Colonic mucosa (tissue), 4 donors: ENCODE data around the gene SLC5A11. TPM values are rescaled to one million over a fixed set of nuclear protein-coding genes. Genes with fewer than 3 reads are reported as not detected.

Experiments used
- DNase-seq: peaks from one replicate; pipeline ENCODE4 v3.0.0-alpha.2; 2020
- H3K27ac ChIP-seq: fragments of 200-600 bp; one replicate; pipeline ENCODE4 v1.8.0; 2021
- H3K27me3 ChIP-seq: fragments of 200-600 bp; one replicate; pipeline ENCODE4 v1.8.0; 2021
- H3K36me3 ChIP-seq: fragments of 200-600 bp; one replicate; pipeline ENCODE4 v1.8.0; 2021
- H3K4me1 ChIP-seq: fragments of 200-600 bp; one replicate; pipeline ENCODE4 v1.8.0; 2021; ENCODE audit warnings: mild to moderate bottlenecking
- H3K4me3 ChIP-seq: fragments of 200-600 bp; one replicate; pipeline ENCODE4 v1.8.0; 2021
- H3K9ac ChIP-seq, 2 donors: one replicate each; pipeline ENCODE4 v1.7.0; 2013; ENCODE audit warnings: control low read depth in 2 of 2, low read depth in 2 of 2, low read length in 2 of 2
- H3K9me3 ChIP-seq: fragments of 200-600 bp; one replicate; pipeline ENCODE4 v1.8.0; 2021
- CTCF ChIP-seq: fragments of 200-600 bp; IDR thresholded peaks from one replicate; pipeline ENCODE4 v1.8.0; 2022; ENCODE audit warnings: antibody characterized with exemption, mild to moderate bottlenecking
- intact Hi-C: fragments of 100-400 bp; cut with DNase I; formaldehyde crosslinking; loops from one replicate; pipeline ENCODE4 v1.14.1; 2022
- total RNA-seq, 2 donors: library from RNA; stranded (reverse); fragmentation: NEBNext Ultra II Directional in 1 of 2; extraction: Animal tissue kit (Norgen Biotek cat#: 25700) in 1 of 2; gene quantifications; one replicate each; pipeline ENCODE4 v1.2.1, GENCODE V29; 2021
- donor health status: healthy.
- donor health status: DM: no; HTN: no; CAD: no.
- donor health status: DM: no; HTN: no; CAD: no.

Gene SLC5A11
- total RNA-seq, 2 donors from 2014 or later: 0.79 to 2.6 TPM

DNA sequence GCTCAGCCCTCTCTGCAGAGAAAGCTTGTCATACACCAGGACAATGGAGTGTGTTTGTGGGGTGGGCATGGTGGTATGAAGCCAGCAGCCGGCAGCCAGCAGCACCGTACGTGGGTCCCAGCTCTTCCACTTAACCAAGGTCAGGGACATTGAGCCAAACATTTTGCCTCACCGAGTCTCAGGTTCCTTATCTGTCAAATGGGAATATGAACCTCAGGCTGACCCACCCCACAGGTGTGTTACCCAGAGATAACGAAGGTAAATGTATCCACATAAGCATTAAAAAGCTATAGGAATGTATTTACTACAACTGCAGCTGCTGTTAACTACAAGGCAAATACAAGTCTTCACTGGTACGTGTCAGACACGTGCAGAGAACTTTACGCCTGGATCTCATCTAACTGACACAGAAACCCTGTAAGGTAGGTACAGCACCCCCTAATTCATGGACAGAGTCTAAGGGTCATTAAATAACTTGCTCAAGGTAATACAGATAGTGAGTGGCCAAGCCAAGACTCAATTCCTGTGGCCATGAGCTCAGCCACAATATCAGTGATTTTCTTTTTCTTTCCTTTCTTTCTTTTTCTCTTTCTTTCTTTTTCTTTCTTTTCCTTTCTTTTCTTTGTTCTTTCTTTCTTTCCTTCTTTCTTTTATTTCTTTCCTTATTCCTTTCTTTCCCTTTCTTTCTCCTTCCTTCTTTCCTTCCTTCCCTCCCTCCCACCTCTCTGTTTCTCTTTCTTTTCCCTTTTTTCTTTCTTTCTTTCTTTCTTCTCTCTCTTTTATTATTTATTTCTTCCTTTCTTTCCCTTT lies 990 bp downstream of the SLC5A11 start:
- no peak overlapping the region for H3K4me3 ChIP-seq
- no peaks in the 10 kb centered on the region for H3K36me3 ChIP-seq
- intact Hi-C loops: no loop called here
- no peaks in the 10 kb centered on the region for H3K4me1 ChIP-seq
- TF ChIP-seq CTCF: no peak
- H3K27ac ChIP-seq: no peak overlapping the region
- no peak for DNase-seq
- H3K9ac ChIP-seq: no peak overlapping the region
- H3K9me3 ChIP-seq: no peaks in the 10 kb centered on the region
- no peaks in the 10 kb centered on the region for H3K27me3 ChIP-seq

- Histone ChIP-seq H3K36me3 (no peaks in the 10 kb centered on the region), H3K4me3 (no peak overlapping the region), H3K9me3 (no peaks in the 10 kb centered on the region), H3K4me1 (no peaks in the 10 kb centered on the region), H3K9ac (no peak overlapping the region), H3K27me3 (no peaks in the 10 kb centered on the region), H3K27ac (no peak overlapping the region)
- no peak for DNase-seq
- intact Hi-C loops: no loop called here
- TF ChIP-seq CTCF: no peak
Observed at GRCh38 chr16:24847358-24847664, 1.5 kb downstream of the SLC5A11 start.

DNA sequence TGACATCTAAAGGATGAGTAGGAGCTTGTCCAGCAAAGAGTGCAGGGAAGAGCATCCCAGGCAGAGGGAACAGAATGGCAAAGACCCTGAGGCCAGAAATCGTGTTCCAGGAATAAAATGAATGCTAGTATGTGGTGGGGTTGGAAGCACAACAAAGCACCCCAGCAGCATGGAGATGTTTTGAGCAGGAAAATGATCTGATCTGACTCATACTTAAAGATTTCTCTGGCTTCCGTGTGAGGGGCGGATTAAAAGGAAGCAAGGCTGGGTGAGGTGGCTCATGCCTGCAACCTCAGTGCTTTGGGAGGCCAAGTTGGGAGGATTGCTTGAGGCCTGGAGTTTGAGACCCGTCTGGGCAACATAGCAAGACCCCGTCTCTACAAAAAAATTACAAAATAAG lies 2.3 kb downstream of the SLC5A11 start:
- Histone ChIP-seq H3K27me3 (no peaks in the 10 kb centered on the region), H3K36me3 (no peaks in the 10 kb centered on the region), H3K9me3 (no peaks in the 10 kb centered on the region), H3K4me3 (no peak overlapping the region), H3K9ac (no peak overlapping the region), H3K4me1 (no peaks in the 10 kb centered on the region), H3K27ac (no peak overlapping the region)
- no peak for TF ChIP-seq CTCF
- no peak for DNase-seq
- intact Hi-C loops: no loop called here

GRCh38 chr16:24849641-24850040 lies 3.9 kb downstream of the SLC5A11 start:
- DNase-seq: no peak
- Histone ChIP-seq H3K4me1 (no peaks in the 10 kb centered on the region), H3K27ac (no peak overlapping the region), H3K4me3 (no peak overlapping the region), H3K9me3 (no peaks in the 10 kb centered on the region), H3K36me3 (no peaks in the 10 kb centered on the region), H3K9ac (no peak overlapping the region), H3K27me3 (no peaks in the 10 kb centered on the region)
- intact Hi-C loops: no loop called here
- no peak for TF ChIP-seq CTCF

GRCh38 chr16:24850289-24850938 lies 4.7 kb downstream of the SLC5A11 start:
- Histone ChIP-seq H3K4me3 (no peak overlapping the region), H3K27ac (no peak overlapping the region), H3K27me3 (no peaks in the 10 kb centered on the region), H3K4me1 (no peaks in the 10 kb centered on the region), H3K9me3 (no peaks in the 10 kb centered on the region), H3K36me3 (no peaks in the 10 kb centered on the region), H3K9ac (no peak overlapping the region)
- intact Hi-C loops: no loop called here
- TF ChIP-seq CTCF: no peak
- DNase-seq: no peak
